EL (cell line): ENCODE measurements around the gene MTX3.
A peak's percentile ranks its signal among the peaks of the same experiment; 100 is the strongest.

Experiments used
- DNase-seq: peaks from one replicate; pipeline ENCODE4 v3.0.0-alpha.2; 2016

MTX3 gene

DNA sequence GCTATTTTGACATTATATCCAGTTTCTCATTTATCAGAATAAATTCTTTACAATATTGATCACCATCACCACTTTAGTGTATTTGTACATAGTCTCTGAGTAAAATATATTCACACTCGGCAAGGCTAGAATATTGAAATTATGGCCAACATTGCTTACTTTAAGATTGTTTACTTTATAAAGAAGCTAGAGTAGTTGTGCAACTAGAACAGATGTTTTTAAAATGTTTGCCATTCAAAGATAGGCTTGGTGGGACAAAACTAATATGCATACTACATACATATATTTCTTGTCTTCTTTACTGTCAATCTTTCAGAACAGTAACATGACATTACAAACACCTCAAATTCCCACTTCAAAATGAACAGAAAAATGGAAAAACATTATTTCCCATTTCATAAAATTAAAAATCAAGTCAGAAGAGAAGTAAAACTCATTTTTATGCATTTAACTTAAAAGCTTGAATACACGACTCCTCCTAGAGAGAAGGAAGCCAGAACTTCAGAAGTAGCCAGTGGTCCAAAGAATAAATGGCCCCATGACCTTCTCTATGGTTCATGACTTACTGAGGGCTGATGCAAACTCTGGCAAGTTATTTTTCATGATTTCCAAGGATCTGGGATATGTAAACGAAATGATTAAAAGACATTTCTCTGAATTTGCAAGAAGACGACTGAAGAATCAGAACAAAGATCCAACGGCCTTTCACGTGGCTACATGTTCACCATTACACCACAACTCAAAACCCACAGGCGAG is 14.1 kb downstream of the MTX3 start:
- DNase-seq: no peak

DNA sequence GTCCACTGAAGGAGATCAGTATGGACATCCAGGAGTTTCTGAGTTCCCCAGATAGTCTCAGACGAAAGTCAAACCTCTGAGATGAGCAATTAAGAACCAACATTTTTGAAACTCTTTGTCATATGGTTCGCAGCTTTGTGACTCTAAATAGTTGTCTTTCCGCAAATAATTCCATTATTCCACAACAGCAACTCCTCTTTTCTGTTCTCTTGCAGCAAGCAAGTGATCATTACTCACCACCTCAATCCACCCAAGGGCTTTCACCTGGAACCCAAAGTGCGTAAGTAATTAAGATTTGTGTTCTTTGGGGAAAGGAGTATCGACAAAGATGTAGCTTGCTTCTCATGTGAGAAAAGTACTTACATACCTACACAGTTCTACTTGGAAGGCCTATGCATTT is 15.6 kb downstream of the MTX3 start:
- DNase-seq: no peak

DNA sequence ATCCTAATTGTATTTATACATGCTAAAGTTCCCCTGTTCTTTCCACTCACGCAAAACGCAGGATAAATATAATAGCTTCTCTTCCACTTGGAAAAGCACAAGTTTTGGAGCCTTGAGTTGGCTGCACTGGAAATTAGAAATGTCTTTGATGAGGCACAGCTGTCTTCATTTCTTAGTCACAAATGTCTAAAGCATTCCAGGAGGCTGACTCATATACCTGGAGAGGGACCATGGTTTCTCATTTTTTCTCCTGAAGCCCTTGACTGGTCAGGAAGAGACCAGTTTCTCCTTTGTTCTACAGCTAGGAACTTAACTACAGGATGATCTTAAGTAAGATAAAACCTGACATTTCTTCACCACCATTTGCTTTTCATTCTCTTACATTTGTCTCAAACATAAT is 16.2 kb downstream of the MTX3 start:
- peak; percentile 69 for DNase-seq

DNA sequence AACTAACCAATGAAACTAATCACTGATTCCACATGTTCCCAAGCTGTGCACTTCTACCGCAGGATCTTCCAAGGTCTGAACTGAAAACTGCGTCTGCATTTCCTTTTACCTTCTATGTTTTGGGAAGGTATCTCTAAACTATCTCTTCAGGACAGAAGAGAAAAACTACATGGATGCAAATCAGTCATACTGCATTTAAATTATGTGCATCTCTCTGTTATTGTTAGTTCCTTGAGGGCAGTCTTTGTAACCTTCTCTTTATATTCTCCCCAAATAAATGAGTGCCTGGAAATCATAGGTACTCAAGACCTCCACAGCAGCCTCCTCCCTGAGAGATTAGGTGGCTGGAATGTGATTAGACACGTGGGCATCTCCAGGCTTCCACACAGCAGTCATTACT is 17.1 kb downstream of the MTX3 start:
- DNase-seq: no peak

DNA sequence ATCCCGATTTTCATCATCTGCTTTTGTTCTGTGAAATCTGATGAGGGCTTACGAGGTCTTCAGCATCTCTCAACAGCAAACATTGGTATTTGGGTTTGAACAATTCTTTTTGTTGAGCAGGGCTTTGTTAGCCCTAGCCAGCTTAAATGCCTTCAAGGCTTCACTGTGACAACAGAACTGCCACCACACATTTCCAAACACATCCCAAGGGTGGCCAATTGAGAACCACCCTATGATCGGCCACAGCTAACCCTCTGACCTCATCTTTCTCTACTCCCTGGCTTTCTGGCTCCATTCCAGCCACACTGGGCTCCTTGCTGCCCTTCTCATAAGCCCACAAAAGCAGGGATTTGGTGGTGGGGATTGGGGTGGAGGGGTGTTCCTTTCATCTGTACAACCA is 17.6 kb downstream of the MTX3 start:
- no peak for DNase-seq

DNA sequence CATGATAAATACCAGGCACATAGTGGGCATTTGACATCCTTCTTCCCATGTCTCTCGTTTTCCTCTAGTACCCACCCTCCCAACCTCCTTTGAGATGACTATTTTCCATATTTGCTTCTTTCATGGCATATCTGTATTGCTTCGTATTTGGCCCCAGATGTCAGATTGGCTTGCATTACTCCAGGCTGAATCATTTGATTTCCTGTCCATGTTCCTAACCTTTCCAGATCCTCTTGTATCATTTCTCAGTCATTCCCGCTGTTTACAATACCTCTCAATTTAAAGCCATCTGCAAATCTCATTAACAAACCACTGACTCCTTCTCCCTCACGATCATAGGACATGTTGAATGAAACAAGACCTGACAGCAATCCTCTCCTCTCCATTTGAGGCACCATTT is 19.9 kb downstream of the MTX3 start:
- peak; percentile 80 for DNase-seq

DNA sequence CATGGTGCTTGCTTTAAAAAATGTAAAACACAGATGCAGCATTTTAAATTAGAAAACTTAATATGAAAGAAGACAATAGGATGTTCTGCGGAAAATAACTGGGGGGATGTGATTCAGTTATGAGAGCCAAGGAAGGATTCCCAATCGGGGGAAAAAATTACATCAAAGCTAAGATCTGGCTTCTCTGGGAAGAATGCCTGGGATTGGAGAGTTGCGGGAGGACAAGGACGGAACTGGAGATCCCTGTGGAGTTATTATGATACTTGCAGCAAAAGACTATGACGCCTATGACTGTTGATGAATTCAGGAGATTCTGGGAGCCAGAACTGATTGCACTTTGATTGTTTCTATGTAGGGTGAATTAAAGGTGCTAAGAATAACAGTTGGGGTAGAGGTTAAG is 24.6 kb downstream of the MTX3 start:
- DNase-seq: no peak

DNA sequence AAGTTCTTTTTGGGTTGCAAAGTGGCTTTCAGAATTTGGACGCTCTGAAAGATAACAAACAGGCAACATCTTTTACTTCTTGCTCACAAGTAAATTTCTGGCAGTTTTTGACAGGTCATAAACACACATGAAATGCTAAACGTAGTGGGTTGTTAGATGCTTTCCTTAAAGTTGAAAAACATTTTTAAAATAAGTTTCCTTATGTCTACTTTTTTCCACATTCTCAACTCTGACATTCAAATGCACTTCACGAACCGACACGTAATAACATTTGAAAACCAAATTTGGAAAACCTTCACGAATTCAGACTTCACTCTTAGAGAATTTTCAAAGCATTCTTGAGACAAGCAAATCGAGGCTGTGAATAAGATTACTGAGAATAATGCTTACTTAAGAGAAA is 26.9 kb downstream of the MTX3 start:
- no peak for DNase-seq

DNA sequence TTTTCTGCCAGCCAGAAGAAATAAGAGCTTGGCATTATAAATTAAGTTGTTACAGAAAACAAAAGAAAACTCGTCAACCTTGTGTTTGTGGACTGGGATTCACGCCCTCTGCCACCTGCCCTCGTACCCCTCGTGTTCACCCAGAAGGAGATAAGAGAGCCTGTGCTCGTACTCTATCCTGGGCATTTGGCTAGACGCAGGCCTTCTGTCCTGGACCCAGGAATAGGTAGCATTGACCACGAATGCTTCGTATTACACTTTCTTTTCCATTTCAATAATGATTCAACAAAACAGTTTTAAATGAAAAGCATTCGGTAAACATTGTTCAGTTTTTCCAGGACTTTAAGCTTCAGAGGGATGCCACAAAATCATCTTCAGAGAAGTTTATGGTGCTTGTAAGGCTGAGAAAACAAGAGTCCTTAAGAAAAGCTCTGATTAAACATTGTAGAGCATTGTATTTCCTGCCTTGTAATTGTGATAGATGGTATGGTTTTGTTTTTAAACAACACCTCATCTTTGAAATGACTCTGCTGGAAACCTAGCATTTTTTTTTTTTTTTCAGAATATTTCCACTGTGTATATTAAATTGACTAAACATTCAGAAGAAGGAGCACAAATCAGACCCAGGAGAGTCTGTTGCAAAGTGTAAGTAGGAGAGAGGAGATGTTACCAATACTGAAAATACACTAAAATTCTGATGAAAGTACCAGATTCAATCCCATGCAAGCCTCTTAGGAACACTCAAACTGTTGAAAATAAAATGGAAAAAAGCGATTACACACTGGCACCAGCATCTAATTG is 27.6 kb downstream of the MTX3 start:
- no peak for DNase-seq

DNA sequence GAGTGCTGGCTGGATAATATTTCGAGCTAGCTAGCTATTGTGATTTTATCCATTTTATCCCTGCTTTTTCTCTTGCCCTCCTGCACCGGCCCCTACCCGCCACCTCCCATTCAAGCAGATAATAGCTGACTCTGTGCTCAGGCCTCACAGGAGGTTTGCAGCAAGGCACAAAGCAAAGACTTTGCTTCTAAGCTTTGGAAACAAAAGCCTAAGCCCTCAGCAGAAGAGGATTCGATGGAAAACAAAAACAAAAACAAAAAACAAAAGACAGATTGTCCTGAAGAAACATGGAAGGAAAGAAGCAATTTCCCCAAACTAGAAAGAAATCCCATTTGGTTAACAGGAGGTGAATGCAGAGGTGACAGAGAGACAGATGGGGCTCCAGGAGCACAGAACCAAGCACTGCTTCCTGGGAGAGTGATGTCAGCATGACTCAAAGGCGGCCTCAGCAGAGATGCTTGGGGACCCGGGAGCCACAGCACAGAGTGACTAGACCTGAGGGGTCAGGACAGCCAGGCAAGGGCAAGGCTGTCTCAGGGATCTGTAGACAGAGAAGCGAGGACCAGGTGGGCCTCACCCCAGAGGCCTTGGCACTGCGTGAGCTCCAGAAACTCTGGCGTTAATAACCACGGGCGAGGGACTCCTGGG is 28.4 kb downstream of the MTX3 start:
- peak; percentile 61 for DNase-seq

DNA sequence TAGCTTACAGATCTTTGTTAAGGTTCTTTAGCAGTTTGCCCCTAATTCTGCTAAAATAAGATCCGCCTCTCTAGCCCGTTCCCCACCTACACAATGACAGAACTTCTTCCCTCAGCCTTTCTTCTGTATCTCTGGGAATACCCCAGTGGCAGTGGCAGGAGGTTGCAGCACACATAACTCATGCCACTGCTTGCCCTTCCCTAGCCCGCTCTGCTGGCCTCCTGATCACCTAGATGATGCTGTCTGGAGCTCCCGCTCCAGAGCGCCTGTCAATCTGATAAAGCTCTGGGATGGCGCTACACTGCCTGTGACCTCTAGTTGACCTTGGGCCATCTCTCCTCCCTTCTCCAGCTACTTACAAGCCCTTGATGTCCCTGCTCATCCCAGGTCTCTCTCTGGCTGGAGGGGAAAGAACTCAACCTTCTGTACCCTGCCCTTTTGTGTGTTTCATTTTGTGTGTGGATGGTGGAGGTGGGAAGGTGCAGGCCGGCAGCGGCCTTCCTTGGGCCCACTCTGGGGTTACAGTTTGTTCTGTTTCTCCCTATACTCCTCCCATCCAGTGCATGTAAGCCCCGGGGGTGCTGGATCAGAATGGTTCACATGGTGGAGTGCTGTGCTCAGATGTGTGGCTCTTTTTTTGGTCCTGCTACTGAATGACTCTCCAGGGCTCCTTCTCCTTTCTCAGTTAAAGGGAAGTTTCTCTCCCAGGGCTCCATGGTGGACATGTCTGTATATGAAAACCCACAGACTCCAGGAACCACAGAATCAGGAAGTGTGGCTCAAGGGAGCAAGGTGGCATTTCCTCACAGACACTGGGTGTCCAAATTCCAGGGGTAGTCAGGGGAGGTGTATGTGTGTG is 29.1 kb downstream of the MTX3 start:
- peak; percentile 6 for DNase-seq

DNA sequence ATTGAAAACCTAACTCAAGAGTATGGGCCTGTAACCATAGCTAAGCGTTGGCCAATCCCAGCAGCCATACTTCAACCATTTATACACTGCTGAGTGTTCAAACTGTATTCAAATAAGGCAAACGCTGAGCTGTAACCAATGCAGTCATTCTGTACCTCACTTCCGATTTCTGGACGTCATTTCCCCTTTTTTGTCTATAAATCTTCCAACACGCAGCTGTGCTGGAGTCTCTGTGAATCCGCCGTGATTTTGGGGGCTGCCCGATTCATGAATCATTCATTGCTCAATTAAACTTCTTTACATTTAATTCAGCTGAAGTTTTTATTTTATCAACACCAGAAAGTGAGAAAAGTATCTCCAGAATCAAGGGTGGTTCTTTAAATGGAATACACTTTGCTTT is 31.7 kb downstream of the MTX3 start:
- DNase-seq: no peak

DNA sequence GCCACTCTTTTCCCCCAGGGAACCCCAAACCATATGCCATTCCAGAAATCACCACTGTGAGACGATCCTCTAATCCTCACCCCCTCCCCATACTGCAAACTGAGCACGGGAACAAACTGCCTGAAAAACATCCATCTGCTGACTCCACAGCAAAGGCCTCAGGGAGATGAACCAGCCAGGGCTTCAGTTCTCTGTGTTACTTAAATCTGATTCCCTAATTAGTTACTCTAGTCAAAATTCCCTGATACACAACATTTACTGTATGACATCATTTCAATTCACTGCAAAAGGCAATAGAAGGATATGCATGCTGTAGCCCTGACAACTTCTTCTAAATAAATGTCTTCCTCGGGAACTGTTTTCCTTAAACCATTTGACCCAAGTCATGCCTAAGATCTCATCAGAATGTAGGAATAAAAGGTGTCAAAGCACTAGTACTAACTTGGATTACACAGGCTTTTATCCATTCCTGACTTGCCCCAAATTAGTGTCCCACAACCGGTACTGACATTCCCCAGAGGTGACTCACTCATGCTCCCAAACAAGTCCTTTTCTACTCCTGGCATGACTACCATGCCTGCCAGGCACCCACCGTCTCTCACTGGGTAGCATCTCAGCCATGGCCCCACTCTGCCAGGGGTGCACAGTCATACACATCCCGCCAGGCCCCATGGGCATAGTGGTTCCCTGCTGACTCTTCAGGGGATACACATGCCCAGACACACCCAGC is 35.0 kb downstream of the MTX3 start:
- peak; percentile 87 for DNase-seq

DNA sequence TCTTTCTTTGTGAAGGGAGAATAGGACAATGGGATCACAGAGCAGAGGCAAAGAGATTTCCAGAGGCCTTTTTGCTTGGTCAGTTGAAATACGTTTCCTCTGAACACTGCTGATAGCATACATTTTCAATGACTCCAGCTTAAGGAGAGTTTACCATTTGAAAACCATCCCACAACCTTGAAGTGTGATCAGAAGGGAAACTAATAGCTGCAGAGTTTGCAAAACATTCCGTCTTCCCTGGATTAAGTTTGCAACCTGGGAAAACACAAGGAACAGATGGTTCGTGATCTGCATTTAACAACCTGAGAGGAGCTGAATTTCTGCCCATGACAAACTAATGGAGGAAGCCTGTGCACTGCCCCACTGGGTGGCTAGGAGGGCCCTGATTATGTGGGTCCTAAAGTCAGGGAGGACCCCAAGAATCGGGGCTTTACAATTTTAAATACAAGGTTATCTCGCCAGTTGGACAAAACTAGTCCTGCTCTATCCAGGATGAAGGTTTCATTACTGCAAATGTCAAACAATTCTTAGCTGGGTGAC is 35.6 kb downstream of the MTX3 start:
- no peak for DNase-seq

DNA sequence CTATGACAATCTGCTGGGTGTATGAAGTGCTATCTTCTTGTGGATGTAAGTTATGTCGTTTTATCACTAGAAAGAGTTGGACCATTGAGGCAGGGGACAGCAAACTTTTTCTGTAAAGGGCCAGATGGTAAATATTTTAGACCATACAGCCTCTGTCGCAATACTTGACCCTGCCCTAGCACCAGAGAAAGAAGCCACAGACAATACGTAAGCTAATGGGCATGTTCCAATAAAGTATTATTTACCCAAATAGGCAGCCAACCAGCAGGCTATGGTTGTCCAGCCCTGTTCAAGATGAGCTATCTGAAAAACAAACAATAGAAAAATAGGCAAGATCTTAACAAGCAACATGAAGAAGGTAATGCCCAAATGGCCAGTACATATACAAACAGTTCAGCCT is 36.4 kb downstream of the MTX3 start:
- no peak for DNase-seq

DNA sequence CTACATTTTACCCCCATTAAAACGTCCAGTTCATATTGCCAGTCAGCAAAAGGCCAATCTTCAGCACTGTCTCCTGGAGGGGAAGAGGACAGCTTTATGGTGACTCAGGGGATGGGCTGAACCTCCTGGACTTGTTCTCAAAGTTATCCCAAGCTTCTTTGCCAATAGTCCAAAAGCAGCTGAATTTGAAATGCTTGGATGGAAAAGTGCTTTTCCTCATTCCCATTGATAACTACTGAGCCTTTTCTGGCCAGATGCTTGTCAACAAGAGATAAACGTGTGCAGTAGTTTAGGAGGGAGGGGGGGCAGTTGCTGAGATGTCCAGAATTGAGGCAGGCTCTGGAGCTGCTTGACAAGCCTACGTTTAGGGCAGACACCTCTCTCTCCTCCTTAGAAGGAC is 43.5 kb downstream of the MTX3 start:
- no peak for DNase-seq

DNA sequence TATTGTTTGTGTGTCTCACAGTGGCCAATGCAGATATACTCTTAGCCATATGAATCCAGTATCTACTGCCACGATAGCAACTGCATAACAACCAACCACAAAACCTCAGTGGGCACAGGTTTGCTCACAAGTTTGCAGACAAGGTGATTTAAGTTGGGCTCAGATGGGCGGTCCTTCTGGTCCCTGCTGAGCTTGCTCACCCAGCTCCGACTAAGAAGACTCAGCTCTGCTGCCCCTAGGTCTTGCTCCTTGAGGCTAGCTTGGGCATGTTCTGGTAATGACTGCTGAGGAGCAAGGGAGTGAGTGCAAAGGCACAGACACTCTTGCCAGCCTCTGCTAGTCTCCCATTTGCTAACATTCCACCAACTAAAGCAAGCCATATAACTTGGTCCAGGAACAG is 52.6 kb downstream of the MTX3 start:
- DNase-seq: no peak

DNA sequence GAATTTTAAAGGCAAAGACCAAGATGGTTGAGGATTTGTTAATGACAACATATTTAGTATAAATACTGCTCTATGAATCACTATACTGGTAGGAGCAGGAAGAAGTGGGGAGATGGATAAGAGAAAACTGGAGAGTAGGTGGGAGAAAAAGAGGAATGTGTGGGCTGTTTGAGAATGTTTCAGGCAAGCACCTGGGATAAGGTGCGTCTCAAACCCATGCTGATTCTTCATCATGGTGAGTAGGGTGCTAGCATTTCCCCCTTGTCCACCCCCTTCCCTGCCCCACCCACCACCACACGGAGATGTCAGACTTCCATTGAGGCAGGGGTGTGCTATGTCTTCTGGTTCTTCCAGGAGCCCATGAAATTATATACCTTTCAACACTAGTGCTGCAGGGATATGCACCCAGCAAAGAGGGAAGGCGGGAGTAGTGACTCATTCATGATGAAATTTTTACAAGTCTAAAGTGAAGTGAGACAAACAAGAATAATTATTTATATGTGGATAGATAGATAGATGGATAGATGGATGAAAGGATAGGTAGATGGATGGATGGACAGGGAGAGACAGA is 54.3 kb downstream of the MTX3 start:
- DNase-seq: no peak

DNA sequence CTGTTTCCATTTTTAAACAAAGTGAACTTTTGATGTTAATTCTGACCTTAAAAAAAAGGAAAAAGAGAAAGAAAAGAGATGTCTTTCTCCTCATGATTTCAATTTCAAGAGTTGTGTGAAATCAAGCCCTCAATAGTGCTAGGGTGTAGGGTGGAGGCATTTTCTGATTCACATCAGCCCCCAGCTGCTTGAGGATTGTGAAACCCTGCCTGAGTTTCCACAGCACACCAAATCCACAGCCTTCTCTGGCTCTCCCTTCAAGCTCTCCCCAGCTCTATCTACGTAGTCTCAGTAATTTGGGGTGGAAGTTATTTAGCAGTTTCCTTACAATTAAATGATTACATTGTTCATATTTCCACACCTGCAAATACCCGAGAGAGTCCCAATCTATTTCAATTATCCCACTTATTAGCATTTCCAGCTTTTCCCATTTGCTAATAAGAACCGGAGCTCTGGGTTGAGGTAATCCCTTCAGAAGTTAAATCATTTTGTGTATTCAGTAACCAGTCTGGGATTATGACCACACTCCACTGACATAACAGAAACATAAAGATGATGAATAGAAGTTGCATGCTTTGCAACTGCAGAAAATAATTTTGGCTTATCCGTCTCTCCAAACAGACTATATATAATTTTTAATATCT is 54.9 kb downstream of the MTX3 start:
- no peak for DNase-seq

DNA sequence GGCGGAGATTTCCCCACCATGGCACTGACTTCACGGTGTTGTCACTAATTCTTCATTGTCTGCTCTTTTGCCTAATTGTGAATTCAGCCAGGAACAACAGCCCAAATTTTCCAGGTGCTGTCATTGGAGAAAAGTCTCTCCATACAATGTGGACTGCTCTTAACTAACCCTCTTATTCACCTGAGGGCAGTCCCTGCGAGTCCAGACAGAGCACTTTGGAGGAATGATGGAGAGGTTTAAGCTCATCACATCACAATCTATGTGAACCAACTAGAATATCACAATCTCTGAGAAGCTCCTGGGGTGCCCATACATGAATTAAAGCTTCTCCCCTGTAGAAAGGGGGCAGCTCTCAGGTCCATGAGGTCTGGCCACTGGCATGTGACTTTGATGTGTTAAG is 56.4 kb downstream of the MTX3 start:
- no peak for DNase-seq
